Kidney epithelial cell (primary cell): ENCODE measurements around the gene ERC1. TPM values are rescaled to one million over a fixed set of nuclear protein-coding genes. Genes with fewer than 3 reads are reported as not detected.

Experiments
- DNase-seq: peaks from one replicate; pipeline ENCODE4 v3.0.0-alpha.2; 2010; ENCODE audit warnings: low read depth
- H3K27me3 ChIP-seq: 2 replicates; pipeline ENCODE4 v1.6.0; 2011; ENCODE audit warnings: low read length; ENCODE audit not compliant: control insufficient read depth, insufficient read depth
- H3K36me3 ChIP-seq: 2 replicates; pipeline ENCODE4 v1.5.1; 2011; ENCODE audit warnings: low read length; ENCODE audit not compliant: control insufficient read depth, insufficient read depth
- H3K4me3 ChIP-seq: 2 replicates; pipeline ENCODE4 v1.5.1; 2011; ENCODE audit warnings: low read depth, mild to moderate bottlenecking, control low read depth, low read length
- CTCF ChIP-seq: IDR thresholded peaks from 2 replicates; pipeline ENCODE4 v1.5.1; 2011; ENCODE audit warnings: mild to moderate bottlenecking, moderate library complexity, low read length, control low read depth, inconsistent platforms; ENCODE audit not compliant: insufficient read depth, poor library complexity, severe bottlenecking
- total RNA-seq: library from RNA; depleted of rRNA; stranded (reverse); fragments of >200 nt; gene quantifications from 2 replicates; pipeline ENCODE4 v1.2.3, GENCODE V29; 2015

Gene ERC1
- total RNA-seq, 1 donor from 2014 or later, result 16.4 TPM

- Histone ChIP-seq H3K36me3 (no peaks in the 10 kb centered on the region), H3K27me3 (no peaks in the 10 kb centered on the region), H3K4me3 (no peak overlapping the region)
- no peak for DNase-seq
- no peak for TF ChIP-seq CTCF
Observed at GRCh38 chr12:1362143-1362662, 371.2 kb downstream of the ERC1 start.

GRCh38 chr12:1365703-1366102 is 374.7 kb downstream of the ERC1 start:
- H3K4me3 ChIP-seq, result no peak overlapping the region
- DNase-seq, result no peak
- no peaks in the 10 kb centered on the region for H3K36me3 ChIP-seq

GRCh38 chr12:1367331-1368291 is 376.6 kb downstream of the ERC1 start:
- Histone ChIP-seq H3K4me3 (no peak overlapping the region), H3K36me3 (no peaks in the 10 kb centered on the region), H3K27me3 (no peaks in the 10 kb centered on the region)
- DNase-seq, result no peak
- no peak for TF ChIP-seq CTCF

More at GRCh38 chr12:1365703-1366102, 374.7 kb downstream of the ERC1 start:
- H3K27me3 ChIP-seq, result no peaks in the 10 kb centered on the region
- no peak for TF ChIP-seq CTCF

GRCh38 chr12:1369460-1369859 is 378.4 kb downstream of the ERC1 start:
- TF ChIP-seq CTCF, result no peak
- no peak for DNase-seq

GRCh38 chr12:1369938-1370500 is 379.0 kb downstream of the ERC1 start:
- H3K36me3 ChIP-seq, result no peaks in the 10 kb centered on the region
- no peak overlapping the region for H3K4me3 ChIP-seq
- DNase-seq, result no peak
- H3K27me3 ChIP-seq, result no peaks in the 10 kb centered on the region
- no peak for TF ChIP-seq CTCF

More at GRCh38 chr12:1369460-1369859, 378.4 kb downstream of the ERC1 start:
- H3K27me3 ChIP-seq, result no peaks in the 10 kb centered on the region
- H3K4me3 ChIP-seq, result no peak overlapping the region
- H3K36me3 ChIP-seq, result no peaks in the 10 kb centered on the region
